Stimulated activated CD8-positive, alpha-beta memory T cell treated with anti-CD3 and anti-CD28 coated beads, Interleukin-4, amount 100 ng/mL, for 24 hours (primary cell): ENCODE data around the gene POU2F3.

Experiments
- DNase-seq: peaks from one replicate; pipeline ENCODE4 v3.0.0-alpha.2; 2020; ENCODE audit warnings: low read depth

POU2F3 gene

DNA sequence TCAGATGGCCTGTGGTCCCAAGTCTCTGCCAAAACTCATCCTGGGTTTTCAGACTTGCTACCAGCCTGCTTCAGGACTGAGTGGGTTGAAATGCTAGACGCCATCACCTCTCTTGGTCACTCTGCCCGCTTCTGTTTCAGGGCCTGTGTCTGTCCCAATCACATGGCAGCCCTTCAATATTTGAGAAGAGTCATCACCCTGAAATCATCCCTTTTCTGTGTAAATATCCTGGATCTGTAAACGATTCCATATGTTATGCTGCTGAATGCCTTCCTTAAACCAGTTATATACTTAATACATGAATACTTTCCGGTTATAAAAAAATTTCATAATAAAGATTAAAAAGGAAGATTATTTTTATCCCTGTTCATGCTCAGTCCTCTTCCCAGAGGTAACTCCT lies 45.3 kb downstream of the POU2F3 start:
- DNase-seq, result no peak

DNA sequence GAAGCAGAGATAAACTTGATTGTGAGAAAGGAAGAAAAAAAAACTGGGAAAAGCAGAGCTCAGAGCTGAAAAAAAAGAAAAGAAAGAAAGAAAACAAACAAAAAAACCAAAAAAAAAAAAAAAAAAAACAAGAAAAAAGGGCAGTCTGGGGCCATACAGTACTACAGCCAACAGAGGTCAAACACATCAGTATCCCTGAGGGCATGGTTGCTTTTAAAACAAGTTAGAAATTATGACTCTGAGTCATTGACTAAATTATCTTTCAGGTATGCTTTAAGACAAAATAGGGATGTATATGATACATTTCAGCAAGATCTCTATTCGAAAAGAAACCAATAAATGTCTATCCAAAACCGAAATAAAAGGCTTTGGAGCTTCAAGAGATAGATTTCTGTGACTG lies 48.1 kb downstream of the POU2F3 start:
- DNase-seq, result no peak

DNA sequence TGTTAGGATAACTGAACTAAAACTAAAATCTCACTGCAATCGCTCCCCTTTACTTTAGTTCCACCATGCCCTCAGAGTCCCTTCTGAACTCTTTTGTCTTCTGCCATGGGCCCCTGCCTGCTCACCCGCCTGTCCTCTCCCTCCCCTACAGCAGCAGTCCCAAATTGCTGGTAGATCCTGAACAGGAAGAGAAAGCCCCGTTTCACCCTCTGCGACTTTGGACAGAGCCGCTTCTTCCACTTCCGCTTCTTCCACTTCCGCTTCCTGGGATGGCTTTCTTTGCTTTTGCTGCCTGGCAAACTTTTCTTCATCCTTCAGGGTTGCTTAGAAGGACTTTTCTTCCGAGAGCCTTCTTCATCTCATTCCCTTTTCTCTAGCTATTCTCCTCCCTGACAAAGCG lies 49.5 kb downstream of the POU2F3 start:
- DNase-seq, result no peak

DNA sequence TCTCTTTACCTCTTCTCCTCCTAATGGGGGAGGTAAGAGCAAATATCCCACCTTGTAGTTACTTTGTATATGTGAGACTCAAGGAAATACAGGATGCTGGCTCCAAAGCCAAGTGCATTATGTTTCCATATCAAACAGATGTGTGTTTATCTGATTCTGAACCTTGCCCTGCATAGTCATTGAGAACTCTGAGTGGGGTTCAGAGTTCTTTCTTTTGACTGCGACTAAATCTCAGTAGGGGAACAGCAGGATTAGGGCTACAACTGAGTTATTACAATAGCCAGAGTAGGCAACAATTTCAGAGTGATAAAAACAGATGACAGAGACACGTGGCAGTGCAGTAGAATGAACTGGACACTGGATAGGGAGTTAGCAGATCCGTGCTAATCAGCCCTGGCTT lies 51.0 kb downstream of the POU2F3 start:
- DNase-seq, result no peak

DNA sequence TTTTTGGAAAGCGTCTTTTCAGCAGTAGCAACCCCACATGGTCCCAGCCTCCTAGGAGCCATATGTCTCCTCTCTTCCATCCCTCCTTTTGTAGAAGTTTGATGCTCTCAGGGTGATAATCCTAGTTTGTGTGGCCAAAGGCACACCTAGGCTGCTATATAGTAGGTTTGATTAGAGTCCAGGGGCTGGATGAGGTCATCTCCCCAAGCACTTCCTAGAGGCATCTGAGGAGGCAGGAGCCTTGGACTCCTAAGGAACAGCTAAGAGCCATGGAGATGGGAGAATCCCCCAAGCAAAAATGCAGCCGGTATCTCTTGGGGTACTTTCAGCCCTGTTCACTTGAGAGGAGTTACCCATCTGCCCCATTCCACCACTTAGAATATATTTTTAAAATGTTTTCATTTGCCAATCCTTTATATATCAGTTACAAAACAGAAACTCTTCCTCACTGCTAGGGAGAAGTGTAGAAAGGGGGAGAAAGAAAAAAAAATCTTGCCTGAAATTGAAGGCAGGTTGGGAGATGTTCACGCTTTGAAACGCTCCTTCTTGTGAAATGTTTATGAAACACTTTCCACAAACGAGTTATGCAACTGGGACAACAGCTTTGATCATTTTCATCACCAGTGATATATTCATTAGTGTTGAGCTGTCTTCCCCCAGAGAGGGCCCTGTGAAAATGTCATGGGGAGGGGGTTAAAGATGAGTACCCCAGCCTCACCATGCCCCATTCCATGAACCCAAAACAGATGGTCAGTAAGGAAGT lies 53.3 kb downstream of the POU2F3 start:
- DNase-seq, result no peak

DNA sequence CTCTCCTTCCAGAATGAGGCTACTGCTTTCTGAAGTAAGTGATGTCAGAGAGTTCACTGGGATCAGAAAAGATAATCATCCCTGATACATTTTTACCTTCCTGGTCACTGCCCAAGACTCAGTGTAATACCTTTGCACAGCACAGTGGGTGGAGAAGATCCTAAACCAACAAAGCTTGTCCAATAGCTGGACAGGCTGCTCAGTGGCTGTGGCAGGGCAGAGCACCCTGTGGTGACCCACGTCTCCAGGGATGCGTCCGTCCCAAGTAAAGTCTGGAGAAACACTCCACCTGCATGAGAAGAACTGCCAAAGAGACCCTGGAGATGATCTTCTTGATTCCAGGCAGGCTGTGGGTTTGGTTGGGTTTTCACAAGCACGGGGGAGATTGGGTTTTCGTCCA lies 54.2 kb downstream of the POU2F3 start:
- no peak for DNase-seq

DNA sequence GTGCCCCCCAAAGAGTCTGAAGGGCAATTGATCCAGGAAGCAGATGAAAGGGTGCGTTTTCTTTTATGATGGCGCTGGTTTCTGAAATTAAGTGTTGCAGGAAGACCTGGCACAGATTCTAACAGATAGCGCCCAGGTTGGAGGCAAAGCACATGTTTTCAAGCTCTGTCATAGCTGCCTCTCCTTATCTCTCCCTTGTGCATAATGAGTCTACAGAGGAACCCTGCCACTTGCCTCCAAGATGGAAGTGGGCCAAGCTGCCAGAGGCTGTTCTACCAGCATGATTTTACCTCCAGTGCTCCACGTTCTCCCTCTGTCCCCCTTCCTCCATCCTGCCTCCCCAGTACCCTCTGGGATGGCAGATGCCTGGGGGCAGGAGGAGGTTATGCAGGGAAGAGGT lies 55.2 kb downstream of the POU2F3 start:
- DNase-seq, result no peak

DNA sequence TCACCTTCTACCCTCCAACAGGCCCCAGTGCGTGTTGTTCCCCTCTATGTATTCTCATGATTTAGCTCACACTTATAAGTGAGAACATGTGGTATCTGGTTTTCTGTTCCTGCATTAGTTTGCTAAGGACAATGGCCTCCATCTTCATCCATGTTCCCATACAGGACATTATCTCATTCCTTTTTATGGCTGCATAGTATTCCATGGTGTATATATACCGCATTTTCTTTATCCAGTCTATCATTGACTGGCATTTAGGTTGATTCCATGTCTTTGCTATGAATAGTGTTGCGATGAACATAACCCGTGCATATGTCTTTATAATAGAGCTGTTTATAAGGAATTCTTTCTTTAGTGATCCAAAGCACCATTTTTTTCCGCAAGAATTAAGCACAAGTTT lies 56.6 kb downstream of the POU2F3 start:
- no peak for DNase-seq

DNA sequence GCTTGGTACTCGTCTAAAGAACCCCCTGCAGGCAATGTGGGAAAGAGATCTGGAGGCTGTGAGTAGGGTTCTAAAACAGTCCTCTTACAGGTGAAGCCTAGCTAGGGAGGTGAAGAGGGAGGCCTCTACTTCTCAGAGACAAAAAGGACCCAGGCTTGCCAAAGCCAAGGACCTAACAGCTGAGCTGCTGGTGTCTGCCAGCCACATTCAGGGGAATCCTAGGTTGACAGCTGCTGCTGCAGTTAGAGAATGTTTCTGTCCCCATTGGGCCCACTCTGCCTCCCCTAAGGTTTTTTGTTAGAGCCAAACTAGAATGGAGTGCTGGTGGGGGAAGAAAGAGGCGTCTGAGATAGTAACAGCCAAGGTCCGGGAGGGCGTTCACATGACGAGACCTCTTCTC lies 58.5 kb downstream of the POU2F3 start:
- DNase-seq, result no peak

DNA sequence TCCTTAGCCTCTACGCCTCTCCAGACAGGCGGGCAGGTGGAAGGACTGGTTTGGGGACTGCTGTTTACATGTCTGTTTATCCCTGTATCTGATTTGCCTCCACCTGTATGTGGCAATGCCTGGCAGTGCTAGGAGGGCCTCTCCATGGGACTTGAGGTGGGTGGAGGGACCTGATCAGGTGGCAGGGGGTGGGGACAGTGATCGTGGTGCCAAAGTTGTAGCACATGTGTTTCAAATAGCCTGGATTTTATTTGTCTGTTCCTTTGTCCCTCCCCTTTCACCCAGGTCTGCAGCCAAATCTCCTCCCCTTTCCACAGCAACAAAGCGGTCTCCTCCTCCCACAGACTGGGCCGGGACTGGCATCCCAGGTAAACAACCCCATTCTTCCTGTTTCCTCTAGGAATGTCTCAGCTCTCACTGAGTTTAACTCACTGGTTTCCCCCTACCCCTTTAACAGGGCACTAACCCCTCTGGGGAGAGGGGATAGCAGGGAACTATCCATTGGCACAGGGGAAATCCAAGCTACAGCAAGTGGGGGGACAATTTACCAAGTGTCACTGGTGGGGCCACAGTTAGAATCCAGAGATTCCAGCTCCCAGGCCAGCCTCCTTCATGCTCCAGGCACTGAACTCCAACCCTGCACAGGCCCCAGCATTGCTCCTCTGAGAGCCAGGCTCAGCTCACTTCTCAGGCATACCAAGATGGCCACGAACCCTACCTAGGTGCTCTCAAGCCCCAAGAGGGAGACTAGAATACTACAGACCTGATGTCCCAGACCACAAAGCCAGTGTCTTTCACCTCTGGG lies 62.3 kb downstream of the POU2F3 start:
- no peak for DNase-seq

DNA sequence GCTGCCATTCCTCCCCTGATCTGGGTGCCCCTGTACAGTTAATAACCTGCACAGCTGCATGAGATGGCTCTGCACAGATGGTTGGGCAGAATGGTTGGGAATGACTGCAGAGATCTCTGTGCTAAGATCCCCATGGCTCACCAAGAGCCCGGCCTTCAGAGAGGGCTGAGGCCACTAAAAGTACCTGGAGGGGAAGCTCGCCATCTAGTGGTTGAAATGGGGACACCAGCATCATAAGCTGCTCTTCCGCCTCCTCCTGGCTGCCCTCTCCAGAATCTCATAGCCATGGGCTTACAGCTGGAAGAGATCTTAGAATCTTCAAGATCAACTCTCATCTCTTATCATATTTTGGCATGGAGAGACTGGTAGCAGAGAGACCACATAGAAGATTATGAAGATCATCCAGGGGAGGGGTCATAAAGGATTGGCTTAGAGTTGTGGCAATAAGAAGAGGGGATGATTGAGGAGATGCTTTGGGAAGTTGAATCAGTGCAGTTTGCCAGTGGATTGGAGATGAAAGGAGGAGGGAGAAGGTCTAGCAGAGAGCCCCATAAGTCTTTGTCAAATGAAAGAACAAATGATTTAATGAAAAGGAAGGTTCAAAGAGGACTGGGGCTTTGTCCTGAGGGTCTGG lies 63.2 kb downstream of the POU2F3 start:
- peak; percentile 52 for DNase-seq

DNA sequence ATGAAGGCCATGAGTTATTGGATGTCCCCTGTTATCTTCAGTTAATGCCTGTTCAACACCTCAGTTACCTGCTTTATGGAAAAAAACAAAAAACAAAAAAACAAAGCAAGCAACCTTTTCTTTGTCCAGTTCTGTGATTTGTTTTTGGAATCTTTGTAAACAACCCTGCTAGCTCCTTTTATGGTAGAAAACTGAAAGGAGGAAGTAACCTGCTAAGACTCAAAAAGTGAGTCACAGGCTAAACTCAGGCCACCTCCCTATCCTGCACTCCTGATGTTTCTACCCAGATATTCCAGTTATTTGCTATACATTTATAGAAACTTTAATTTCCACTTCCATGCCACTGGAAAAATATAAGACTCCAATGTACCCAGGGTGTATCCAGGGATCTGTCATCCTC lies 64.6 kb downstream of the POU2F3 start:
- no peak for DNase-seq

DNA sequence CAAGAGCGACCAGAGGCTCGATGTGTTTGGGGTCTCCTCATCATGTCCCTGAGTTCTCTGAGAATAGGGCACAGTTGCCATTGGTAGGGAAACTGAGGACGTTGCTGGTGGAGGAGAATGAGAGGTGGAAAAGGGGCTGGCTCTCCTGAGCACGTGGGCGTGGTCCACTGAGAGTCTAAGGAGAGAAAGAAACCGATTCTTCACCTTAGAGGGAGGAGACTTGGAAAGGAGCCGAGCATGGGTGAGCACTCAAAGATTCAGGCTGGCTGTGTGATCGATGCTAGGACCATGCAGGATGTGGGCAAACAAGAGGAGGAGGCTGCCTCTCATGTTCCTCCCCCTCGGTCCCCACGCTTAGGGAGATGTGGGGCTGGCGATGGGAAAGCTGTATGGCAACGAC lies 65.3 kb downstream of the POU2F3 start:
- no peak for DNase-seq

DNA sequence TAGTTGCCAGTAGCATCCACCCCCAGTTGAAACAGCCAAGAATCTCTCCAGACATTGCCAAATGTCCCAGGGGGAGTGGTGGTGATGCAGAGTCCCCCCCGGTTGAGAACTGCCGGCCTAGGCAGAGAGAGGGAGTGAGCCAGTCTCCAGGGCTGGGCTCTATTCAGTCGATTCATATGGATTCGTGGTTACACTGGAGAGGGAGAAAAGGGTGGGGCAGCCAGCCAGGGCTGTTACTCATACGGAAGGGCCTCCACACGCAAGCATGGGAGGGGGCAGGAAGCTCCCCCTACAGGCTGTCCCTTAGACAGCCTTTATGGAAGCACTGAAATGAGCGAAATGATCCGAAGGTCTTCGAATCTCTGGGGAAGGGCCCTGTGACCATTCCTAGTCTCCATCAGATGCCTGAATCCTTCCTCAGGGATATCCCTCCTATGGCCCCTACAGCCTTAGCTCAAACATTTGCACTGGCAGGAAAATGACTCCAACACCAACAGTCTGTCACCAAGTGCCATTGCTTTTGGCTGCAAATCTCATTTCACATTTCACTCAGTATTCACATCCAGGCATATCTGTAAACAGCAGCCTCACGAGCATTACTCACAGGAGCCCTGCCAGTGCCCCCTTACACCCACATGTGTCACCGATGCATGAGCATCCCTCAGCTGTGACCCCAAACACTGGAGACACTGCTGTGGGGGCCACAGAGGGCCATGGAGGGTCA lies 66.7 kb downstream of the POU2F3 start:
- no peak for DNase-seq

DNA sequence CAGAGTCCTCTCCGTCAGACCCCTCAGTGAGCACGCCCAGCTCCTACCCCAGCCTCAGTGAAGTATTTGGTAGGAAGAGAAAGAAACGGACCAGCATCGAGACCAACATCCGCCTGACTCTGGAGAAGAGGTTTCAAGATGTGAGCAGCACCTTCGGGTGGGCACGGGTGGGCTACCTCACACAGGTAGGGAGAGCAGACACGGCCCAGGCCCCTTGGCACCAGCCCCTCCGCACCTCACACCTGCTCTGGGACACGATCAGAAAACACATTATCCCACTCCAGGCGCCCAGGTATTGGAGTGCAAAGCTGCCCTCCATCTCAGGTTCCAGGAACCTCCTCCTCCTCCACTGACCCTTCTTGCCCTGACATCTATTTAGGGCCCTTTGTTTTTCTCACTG lies 67.5 kb downstream of the POU2F3 start:
- no peak for DNase-seq

DNA sequence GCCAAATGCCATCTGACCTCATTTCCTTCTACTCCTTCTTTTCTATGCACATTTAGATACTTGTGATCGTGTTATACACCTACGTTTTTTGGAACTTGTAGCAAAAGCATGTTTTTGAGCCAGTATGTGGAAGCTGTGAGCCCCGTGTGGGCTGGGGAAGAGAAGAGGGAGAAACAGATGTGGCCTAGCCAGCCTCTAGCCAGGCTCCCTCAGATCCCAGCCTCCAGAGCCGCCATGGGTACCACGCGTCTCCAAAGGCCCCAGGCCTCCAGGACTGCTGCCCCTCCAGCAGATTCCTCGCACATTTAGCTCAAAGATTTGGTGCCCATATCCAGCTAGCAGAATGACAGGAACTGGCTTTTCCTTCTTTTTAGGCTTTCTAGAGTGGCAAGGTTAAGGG lies 68.1 kb downstream of the POU2F3 start:
- DNase-seq, result no peak

DNA sequence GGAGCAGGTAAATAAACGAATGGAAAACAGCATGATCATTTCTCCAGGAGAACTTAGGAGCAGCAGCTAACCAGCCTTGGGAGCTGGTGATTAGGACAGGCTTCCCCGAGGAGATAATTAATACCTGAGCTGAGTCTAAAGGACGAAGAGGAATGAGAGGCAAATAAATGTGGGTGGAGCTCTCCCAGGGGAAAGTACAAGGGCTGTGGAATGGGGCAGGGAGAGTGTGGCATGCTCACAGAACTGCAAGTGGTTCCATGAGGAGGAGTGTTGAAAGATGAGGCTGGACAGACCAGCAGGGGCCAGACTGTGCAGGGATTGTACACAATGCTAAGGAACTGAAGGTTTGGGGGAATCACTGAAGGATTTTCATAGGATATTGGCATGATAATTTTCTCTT lies 70.9 kb downstream of the POU2F3 start:
- no peak for DNase-seq

DNA sequence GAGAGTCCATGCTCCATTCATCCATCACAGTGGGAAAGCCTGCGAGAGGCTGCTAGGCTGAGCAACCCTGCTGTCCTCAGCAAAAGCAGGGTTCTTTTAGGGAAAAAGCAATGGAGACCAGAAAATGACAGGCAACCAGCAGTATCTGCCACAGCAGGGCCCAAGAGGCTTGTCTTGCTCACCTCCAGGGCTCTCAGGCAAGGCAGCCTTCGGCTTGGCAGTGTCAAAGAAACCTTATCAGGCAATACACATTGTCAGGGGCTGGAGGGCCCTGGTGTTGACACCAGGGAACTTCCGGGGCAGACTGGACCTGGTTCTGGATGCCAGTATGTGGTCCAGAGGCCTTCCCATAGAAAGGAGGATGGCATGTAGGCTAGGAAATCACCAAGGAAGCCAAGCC lies 74.9 kb downstream of the POU2F3 start:
- DNase-seq, result no peak

DNA sequence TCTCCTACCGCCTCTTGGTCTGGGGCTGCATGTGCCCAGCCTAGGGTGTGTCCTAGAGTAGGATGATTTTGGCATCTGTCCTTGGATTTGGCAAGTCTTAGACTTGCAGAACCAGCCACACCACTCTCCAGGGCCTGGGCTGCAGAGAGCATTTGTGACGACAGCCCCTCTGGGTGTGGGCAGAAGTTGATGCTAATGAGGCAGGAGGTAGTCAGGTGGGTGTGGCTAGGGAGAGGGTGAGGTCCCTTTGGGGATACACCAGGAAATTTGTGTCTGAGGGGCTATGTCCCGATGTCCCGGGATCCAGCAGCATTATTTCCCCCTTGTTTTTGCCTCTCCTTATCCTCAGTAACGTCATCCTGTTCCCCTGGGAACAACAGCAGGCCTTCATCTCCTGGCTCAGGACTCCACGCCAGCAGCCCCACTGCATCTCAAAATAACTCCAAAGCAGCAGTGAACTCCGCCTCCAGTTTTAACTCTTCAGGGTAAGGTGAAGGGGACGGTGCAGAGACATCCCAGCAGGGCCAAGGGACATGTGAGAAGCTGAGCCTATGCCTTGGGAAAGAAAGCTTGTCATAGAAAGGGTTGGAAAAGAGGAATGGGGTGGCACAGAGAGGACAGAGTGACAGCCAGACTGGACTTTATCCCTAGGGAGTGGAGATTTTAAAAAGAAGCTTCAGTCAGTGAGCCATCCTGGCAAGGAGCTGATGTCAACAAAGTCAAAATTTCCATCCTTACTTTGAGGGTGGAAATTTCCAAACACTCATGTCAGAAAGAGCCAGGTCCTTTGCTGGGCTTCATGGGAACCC lies 77.1 kb downstream of the POU2F3 start:
- DNase-seq, result no peak

DNA sequence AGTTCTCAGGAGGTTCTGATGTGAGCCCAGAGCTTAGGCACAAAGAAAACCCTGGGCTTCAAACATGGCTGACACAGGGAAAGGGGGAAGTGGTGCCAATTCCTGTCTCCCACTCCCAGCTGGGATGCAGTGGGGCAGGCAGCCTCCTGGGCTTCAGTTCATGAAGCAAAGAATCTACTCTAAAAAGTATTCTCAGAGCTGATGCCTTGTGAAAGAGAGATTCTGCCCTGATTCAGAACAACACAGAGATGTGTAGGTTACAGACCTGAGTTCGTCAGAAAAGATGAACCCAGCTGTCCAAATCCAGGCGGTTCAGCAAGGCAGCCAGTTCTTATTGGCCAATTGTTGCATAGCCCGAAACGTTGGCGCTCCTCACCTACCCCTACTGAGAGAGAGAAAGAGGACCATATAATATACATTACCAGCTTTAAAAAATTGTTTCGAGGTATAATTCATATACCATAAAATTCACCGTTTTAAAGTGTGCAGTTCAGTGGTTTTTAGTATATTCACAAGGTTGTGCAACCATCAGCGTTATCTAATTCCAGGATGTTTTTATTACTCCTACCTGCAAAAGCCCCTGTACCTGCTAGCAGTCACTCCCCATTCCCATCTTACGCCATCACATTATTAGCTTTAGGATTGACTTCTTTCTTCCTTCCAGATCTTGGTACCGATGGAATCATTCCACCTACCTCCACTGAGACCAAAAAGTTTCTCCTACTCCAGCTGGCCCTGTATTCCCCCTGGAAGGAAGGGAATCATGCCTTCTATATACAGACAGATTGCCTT lies 77.9 kb downstream of the POU2F3 start:
- no peak for DNase-seq

DNA sequence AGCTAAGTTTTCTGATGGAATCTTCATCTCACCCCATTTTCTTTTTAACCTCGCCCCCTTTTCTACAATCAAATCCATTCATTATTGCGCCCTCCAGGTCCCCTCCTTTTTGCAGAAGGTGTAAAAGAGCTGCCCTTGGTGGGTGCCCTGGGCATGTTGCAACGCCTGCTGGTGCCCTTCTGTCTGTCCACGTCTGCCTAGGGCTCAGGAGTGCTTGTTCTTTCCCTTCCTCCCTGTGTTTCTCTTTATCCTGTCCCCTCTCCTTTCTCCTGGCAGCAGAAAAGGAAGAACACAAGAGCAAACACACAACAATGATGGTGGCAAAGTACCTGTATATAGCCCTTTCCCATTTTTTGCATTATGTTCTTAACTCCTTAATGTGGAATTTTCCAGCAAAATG lies 79.0 kb downstream of the POU2F3 start:
- no peak for DNase-seq
